Measurements from ENCODE around the gene TTC6.

TTC6 gene

GRCh38 chr14:37602605-37603453 is 7.4 kb downstream of the TTC6 start:
- no peak for TF ChIP-seq CTCF (IDR thresholded peaks at IDR 0.05)
- H3K4me1 ChIP-seq (ENCODE audit: control insufficient read depth in 1 of 2, insufficient read depth in 1 of 2, low read depth in 1 of 2, low read length in 1 of 2) = no peaks in the 10 kb centered on the region
- H3K9me3 ChIP-seq = no peaks in the 10 kb centered on the region
- H3K4me3 ChIP-seq (ENCODE audit: low read depth in 1 of 2, low read length in 1 of 2) = no peak overlapping the region
- no peak overlapping the region for H3K27ac ChIP-seq
- H3K27me3 ChIP-seq = peaks cover 78% of the 10 kb centered on the region
- H3K36me3 ChIP-seq = no peaks in the 10 kb centered on the region

- Histone ChIP-seq H3K9me3 (no peaks in the 10 kb centered on the region), H3K4me1 (ENCODE audit: control insufficient read depth in 1 of 2, insufficient read depth in 1 of 2, low read depth in 1 of 2, low read length in 1 of 2) (no peaks in the 10 kb centered on the region), H3K36me3 (no peaks in the 10 kb centered on the region), H3K27me3 (peaks cover 70% of the 10 kb centered on the region), H3K4me3 (ENCODE audit: low read depth in 1 of 2, low read length in 1 of 2) (no peak overlapping the region), H3K27ac (no peak overlapping the region)
- TF ChIP-seq CTCF (IDR thresholded peaks at IDR 0.05) = no peak
Measured at GRCh38 chr14:37603688-37604251, 8.3 kb downstream of the TTC6 start.

- Histone ChIP-seq H3K4me3 (ENCODE audit: low read depth in 1 of 2, low read length in 1 of 2) (no peak overlapping the region), H3K4me1 (ENCODE audit: control insufficient read depth in 1 of 2, insufficient read depth in 1 of 2, low read depth in 1 of 2, low read length in 1 of 2) (no peaks in the 10 kb centered on the region), H3K36me3 (no peaks in the 10 kb centered on the region), H3K27ac (no peak overlapping the region), H3K9me3 (no peaks in the 10 kb centered on the region), H3K27me3 (peaks cover 69% of the 10 kb centered on the region)
- no peak for TF ChIP-seq CTCF (IDR thresholded peaks at IDR 0.05)
Measured at GRCh38 chr14:37606678-37607077, 11.2 kb downstream of the TTC6 start.

GRCh38 chr14:37608649-37609048 is 13.2 kb downstream of the TTC6 start:
- Histone ChIP-seq H3K4me3 (ENCODE audit: low read depth in 1 of 2, low read length in 1 of 2) (no peak overlapping the region), H3K27ac (no peak overlapping the region), H3K27me3 (peaks cover 56% of the 10 kb centered on the region), H3K4me1 (ENCODE audit: control insufficient read depth in 1 of 2, insufficient read depth in 1 of 2, low read depth in 1 of 2, low read length in 1 of 2) (no peaks in the 10 kb centered on the region), H3K9me3 (no peaks in the 10 kb centered on the region), H3K36me3 (no peaks in the 10 kb centered on the region)
- no peak for TF ChIP-seq CTCF (IDR thresholded peaks at IDR 0.05)

GRCh38 chr14:37610945-37611523 is 15.6 kb downstream of the TTC6 start:
- Histone ChIP-seq H3K9me3 (no peaks in the 10 kb centered on the region), H3K27ac (no peak overlapping the region), H3K4me3 (ENCODE audit: low read depth in 1 of 2, low read length in 1 of 2) (no peak overlapping the region), H3K4me1 (ENCODE audit: control insufficient read depth in 1 of 2, insufficient read depth in 1 of 2, low read depth in 1 of 2, low read length in 1 of 2) (no peaks in the 10 kb centered on the region), H3K27me3 (peaks cover 37% of the 10 kb centered on the region), H3K36me3 (no peaks in the 10 kb centered on the region)
- no peak for TF ChIP-seq CTCF (IDR thresholded peaks at IDR 0.05)
